GM15510 (cell line): ENCODE measurements around the gene MAP4K4.

ENCODE experiments used
- POLR2A ChIP-seq: IDR thresholded peaks from 3 replicates; pipeline ENCODE4 v1.6.1; 2011; ENCODE audit warnings: borderline replicate concordance; ENCODE audit not compliant: insufficient read length; ENCODE audit errors: extremely low read depth

Gene MAP4K4

GRCh38 chr2:101740555-101740964, 43.1 kb downstream of the MAP4K4 start:
- TF ChIP-seq POLR2A: no peak

GRCh38 chr2:101741775-101742520, 44.4 kb downstream of the MAP4K4 start:
- TF ChIP-seq POLR2A: no peak

DNA sequence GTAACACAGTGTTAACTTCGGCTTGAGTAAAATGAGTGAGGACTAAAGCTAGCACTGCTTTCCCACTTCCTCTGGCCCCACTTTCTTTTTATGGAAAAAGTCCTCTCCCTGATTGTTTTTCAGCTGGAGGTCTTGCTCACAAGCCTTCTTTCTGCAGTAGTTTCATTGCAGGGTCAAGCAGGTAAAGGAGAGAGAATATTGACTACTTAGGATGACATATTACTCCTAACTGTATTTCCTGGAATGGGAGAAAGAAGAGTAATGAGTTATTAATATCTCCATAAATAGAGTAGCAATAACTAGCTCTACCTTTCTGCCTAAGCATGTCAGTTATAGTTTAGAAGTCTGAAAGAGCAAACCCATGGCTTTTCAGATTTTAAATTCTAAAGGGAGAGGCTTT, 45.0 kb downstream of the MAP4K4 start:
- TF ChIP-seq POLR2A: no peak

DNA sequence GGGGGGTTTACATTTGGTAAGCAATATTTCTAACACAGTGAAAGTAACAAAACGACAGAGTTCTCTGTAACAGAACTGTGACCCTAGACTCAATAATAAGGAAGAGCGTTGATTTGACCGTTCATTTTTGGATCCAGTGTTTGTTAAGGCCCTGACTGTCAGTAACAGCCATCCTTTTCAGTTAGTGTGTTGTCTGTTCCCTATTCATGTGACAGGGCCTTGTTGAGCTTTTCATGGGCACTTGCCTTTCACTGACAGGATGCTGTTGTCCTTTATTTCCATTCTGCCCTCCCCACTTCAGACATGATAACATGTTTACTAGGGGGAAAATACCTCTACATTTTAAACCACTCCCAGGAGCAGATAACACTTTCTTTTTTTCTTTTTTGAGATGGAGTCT, 45.8 kb downstream of the MAP4K4 start:
- TF ChIP-seq POLR2A: no peak

GRCh38 chr2:101744832-101745231, 47.3 kb downstream of the MAP4K4 start:
- no peak for TF ChIP-seq POLR2A

DNA sequence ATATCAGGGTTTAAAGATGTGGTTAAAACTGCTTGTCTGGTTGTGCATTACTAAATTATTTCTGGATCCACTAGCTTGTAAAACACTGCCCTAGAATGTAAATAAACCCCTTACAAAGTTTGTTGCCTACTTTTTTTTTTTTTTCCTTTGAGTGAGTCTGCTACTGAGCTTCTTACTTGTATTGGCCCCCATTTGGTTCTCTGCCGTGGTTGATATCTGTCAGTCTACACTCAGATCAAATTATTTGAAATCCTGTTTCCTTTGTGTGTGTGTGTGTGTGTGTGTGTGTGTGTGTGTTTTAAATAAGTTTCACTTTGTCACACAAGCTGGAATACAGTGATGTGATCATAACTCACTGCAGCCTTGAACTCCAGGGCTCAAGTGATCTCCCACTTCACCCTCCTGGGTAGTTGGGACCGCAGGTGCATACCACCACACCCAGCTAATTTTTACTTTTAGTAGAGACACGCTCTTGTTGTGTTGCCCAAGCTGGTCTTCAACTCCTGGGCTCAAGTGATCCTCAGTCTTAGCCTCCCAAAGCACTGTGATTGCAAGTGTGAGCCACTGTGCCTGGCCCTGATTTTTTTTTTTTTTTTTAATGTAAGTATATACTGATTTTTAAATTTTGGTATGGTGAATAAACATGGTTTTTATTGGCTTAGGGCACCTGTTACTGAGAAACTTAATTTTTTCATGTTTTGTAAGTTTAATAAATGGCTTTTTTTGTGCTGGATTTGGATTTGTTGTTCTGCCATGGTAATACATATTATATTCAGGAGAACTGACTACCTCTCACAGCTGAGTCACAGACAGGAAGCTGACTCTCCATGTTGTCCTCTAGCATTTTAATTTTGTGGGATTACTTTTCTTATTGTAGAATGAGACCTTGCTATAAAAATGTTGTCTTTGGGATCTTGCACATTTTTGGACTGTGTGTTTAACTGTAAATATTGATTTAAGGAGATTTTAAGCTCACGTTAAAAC, 48.5 kb downstream of the MAP4K4 start:
- TF ChIP-seq POLR2A: no peak

DNA sequence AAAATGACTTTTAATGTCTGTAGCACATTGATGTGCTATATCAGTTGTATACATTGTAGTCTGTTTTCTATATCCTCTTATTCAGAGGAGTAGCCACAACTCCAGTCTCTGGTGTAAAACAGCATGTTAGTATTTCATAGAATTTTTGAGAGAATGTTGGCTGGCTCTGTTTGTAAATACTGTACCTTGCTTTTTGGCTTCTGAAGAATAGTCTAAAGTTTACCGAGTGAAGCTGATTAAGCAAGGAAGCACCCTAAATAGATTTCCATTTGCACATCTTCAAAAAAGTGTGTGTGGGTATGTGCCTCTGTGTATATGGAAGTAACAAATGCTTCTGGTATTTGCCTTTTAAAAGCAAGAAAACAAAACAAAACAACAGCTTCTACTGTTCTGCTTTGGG, 50.5 kb downstream of the MAP4K4 start:
- TF ChIP-seq POLR2A: no peak

GRCh38 chr2:101750688-101751087, 53.2 kb downstream of the MAP4K4 start:
- TF ChIP-seq POLR2A: no peak

- no peak for TF ChIP-seq POLR2A
Observed at GRCh38 chr2:101751276-101751815, 53.8 kb downstream of the MAP4K4 start.

GRCh38 chr2:101751875-101752619, 54.5 kb downstream of the MAP4K4 start:
- TF ChIP-seq POLR2A: no peak

DNA sequence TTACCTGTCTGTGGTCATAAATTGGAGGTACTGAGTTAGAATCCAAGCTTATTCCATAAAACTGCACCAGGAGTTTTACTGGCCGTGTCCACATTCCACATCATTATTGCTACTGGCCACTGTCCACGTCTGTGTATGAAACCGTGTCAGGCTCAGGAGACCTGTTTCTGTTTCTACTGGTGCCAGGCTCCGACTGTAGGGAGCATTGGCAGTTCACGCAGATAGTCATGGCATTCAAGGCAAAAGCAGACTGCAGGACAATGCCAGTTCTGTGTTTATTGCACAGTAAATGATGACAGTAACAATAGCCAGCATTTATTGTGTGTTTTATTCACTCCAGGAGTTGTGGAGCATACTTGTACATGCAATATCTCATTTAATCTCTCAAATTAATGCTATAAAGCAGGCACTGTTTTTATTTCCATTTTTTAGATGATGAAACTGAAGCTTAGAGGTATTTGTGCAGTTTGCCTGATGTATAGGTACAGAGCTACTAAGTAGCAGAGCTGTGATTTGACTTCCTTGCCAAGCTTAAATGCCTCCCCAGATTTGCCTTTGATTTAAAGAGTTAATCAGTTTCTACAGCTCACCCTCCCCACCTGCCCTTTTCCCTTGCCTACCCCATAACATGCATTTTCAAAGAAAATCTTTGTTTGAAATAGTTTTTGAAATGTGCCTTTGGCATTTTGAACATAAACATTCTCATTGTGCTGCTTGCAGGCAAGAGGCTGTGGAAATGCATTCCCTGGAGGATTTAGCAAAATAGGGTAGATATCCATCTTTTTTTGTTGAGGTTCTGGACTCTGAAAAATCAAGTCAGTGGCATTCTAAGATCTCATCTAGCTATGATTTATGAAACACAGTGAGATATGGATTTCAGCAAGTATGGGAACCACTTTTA, 55.5 kb downstream of the MAP4K4 start:
- no peak for TF ChIP-seq POLR2A

DNA sequence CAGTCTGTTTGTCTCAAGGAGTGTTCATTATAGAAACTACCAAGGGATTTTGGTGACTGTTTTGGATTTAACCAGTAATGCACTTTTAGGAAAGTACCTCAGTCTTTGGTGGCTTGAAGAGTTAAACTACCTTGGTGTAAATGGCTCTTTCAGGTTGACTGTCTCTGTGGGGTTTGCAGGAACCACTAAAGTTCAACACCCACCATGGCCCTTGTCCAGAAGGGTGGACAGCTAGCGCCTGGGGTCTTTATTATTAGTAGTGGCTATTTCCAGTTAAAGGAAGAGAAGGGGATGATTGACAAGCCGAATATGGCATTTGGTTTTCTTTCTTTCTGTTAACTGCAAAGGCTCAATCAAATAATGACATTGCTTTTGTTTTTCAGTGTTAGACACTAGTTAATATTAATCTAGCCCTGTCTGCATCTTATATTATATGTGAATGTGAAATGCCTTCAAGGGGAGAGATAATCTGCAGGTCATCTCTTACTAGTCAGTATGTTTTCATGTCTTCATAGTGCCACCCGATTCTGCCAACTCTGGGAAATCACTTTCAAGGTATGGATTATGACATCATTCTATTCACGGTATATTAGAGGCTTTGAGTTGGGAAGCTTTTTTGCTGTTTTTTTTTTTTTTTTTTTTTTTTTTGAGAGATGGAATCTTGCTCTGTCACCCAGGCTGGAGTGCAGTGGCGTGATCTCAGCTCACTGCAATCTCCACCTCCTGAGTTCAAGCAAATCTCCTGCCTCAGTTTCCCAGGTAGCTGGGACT, 56.4 kb downstream of the MAP4K4 start:
- no peak for TF ChIP-seq POLR2A

DNA sequence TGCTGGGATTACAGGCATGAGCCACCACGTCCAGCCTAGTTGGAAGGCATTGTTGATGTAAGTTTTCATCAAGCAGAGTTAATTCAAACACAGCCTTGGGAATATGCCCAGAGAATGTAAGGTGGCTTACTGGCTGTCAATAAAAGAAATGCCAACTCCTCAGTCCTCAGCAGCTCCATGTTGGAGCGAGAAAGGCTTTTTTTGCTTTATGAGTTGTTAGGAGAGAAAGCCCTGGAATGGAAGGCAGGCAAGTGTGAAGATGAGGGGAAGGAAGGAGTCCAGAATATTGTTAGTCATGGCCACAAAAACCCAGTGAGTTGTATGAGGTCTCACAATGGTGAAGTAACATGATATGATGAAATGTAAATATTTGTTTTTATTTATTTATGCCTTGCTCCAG, 57.1 kb downstream of the MAP4K4 start:
- TF ChIP-seq POLR2A: no peak
